Camera-type eye (tissue), 1 donor: ENCODE data around the gene RAB29. TPM values are rescaled to one million over a fixed set of nuclear protein-coding genes. Genes with fewer than 3 reads are reported as not detected.

Source experiments
- total RNA-seq: library from RNA; depleted of rRNA; stranded (reverse); fragments of >200 nt; gene quantifications from one replicate; pipeline ENCODE4 v1.2.3, GENCODE V29; 2014

RAB29 gene, protein sequence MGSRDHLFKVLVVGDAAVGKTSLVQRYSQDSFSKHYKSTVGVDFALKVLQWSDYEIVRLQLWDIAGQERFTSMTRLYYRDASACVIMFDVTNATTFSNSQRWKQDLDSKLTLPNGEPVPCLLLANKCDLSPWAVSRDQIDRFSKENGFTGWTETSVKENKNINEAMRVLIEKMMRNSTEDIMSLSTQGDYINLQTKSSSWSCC
- 9.3 TPM for total RNA-seq

DNA sequence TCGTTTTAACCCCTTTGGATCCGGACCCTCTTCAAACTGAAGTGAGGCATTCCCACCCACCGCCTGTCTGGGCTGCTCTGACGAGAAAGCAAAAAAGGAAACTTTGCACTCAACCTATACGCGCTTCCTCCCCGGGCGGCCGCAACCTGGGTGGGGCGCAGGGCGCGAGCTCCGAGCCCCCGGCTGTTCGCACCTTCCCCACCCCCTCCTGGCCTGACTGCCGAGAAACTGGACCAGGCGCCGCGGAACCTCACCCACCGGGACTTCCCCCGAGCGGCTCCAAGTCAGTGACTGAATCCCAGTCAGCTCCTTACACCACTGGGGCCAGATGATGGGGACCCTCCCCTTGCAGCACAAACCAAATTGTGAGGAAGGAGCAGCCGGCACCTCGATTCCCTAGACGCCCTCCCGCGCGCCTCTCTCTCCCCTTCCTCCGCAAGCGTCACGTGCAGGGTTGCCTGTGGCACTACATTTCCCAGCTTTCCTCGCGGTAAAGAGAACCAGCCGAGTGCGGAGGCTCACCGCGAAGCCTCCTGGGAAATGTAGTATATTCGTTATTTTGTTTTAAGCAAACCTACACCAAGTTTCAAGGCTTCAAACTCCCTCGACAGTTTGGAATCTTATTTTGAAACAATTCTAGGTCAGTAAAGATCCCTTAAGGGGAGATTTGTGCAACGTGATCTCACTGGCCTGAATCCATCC, at the start of gene RAB29:
TSS of gene RAB29 (minus strand) at position 468 of the 702 bp plus-strand sequence. CDS start 526 bp downstream, outside the sequence.

DNA sequence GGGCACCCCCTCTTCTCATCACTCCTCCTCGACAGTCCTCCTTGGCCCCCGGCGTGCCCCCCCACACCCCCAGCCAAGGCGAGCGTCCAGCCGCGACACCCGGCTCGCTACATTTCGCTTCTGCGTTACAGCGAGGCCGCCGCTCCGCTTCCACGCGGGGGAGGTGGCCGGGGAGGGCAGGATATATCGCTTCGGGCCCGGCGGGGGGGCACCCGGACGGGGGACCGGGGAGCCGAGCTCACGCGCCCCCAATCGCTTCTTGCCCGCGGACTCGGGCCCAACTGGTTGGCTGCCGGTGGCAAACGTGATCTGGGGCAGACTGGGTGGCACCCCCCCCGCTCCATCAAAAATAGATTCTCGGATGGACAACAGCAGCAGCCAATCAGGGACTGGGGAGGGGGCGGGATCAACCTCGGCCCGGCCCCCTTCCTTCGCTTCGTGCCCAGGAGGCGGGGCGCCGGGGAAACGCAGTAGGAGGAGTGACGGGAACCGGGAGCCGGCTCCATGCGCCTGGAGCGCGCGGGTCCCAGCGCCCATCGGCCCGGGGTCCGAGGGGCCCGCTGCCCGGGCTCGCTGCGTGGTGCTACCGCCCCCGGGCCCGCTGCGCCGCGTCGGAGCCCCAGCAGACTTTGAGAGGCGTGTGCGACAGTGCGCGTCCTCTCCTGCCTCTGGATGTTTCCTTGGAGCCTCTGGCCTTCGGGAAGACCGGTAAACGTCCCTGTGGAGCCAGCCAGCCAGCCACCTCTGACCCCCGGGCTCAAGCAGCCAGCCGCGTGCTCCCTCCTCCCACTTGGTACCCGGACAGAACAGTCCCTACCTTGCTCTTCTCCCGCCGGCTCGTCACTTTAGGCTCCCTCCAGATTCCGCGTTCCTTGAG, 37.8 kb upstream of the RAB29 start, which contains the start of gene SLC41A1:
TSS of gene SLC41A1 (minus strand) at position 321 of the 877 bp plus-strand sequence. CDS start 2,757 bp downstream, outside the sequence.

DNA sequence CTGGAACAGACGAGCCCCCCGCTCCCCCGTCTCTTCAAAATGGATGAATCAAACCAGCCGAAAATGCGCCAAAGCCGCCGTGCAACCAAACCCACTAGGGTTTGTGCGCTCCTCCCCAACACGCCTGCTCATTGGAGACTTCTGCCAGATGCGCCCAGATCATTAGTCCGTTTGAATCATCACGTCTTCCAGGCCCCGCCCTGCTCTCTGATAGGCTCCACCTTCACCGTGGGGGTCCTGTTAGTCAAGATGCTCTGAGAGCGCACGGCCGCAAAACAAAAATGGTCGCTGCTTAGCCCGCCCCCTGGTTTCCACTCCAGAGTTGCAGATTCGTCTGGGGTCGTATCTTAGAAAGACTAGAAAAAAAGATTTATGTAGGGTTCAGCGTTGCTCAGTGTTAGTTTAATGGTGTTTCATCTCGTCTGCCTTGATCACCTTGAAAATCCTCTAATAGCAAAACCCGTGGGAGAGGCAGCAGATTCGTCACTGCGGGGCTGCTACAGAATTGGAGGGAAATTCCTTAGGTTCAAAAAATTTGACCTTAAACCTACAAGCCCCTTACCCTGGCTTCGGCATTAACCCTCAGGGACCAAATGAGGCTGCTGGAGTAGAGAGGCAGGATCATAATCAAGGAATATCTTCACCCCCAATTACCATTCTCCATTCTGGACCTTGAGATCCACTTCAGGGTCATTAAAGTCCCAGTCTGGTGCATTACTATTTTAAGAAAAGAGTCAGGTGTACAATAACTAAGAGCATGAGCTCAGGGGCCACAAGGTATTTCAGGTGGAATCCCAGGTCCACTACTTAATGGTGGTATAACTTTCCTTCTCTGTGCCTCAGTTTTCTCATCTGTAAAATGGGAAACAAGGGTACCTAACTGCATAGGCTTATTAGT, 24.9 kb downstream of the RAB29 start, which contains the start of gene NUCKS1:
TSS of gene NUCKS1 (minus strand) at position 45 of the 898 bp plus-strand sequence. CDS start 209 bp downstream, outside the sequence.

Other genes with a start within 250 kb of the RAB29 start
- 25.3 TPM for gene ELK4, start 143.5 kb downstream of the RAB29 start, total RNA-seq
- gene SLC45A3, start 95.0 kb downstream of the RAB29 start, total RNA-seq = 3.1 TPM
- 195 TPM for gene NUCKS1, start 25.3 kb downstream of the RAB29 start, total RNA-seq
- 33.6 TPM for gene SLC41A1, start 37.7 kb upstream of the RAB29 start, total RNA-seq
- not detected for gene PM20D1, start 74.7 kb upstream of the RAB29 start, total RNA-seq
- not detected for gene SLC26A9, start 168.0 kb upstream of the RAB29 start, total RNA-seq
- 5.3 TPM for gene RAB7B, start 227.9 kb upstream of the RAB29 start, total RNA-seq
- 0.27 TPM for gene CTSE, start 248.4 kb upstream of the RAB29 start, total RNA-seq